Hepatocyte (in vitro differentiated cells): Measurements from ENCODE around the gene SAPCD2.

Experiments used
- CTCF ChIP-seq: fragments of 200-600 bp; sonication (generic); IDR thresholded peaks from 2 replicates; pipeline ENCODE4 v1.5.1; 2016; ENCODE audit warnings: antibody characterized with exemption, mild to moderate bottlenecking; ENCODE audit not compliant: poor library complexity
- EZH2 ChIP-seq: fragments of 200-600 bp; sonication (generic); IDR thresholded peaks from 2 replicates; pipeline ENCODE4 v1.6.1; 2016; ENCODE audit warnings: antibody characterized with exemption, mild to moderate bottlenecking, borderline replicate concordance
- EZH2phosphoT487 ChIP-seq: fragments of 200-600 bp; sonication (generic); IDR thresholded peaks from one replicate; pipeline ENCODE4 v1.6.1; 2018; ENCODE audit warnings: antibody characterized with exemption, mild to moderate bottlenecking, low read depth, moderate library complexity; ENCODE audit not compliant: unreplicated experiment, severe bottlenecking

GRCh38 chr9:137109250-137110146 lies 39.1 kb upstream of the SAPCD2 start:
- no peak for TF ChIP-seq CTCF
- TF ChIP-seq EZH2 = no peak
- no peak for TF ChIP-seq EZH2phosphoT487
